Neutrophil (primary cell): Measurements from ENCODE around the gene RAC2.
A peak's percentile ranks its signal among the peaks of the same experiment; 100 is the strongest.
"Not testable (repeated sequence)": the region's sequence is repeated elsewhere in the genome, so short reads cannot be mapped to it uniquely, and the experiment has no call there.

Experiments
- H3K27ac ChIP-seq: fragments of 200-600 bp; sonication (generic); 2 replicates; pipeline ENCODE4 v1.5.1; 2016; ENCODE audit warnings: mild to moderate bottlenecking, moderate library complexity
- H3K27me3 ChIP-seq: fragments of 200-600 bp; sonication (generic); 2 replicates; pipeline ENCODE4 v1.6.0; 2016; ENCODE audit warnings: mild to moderate bottlenecking
- H3K36me3 ChIP-seq: fragments of 200-600 bp; sonication (generic); 2 replicates; pipeline ENCODE4 v1.5.1; 2017
- H3K4me1 ChIP-seq, 2 experiments: fragments of 200-600 bp in 1 of 2; sonication (generic) in 1 of 2; 1 replicate in 1 of 2; 2 replicates in 1 of 2; pipeline versions ENCODE4 v1.5.1 to v1.6.1; 2013 to 2016; ENCODE audit warnings: low read depth in 1 of 2, low read length in 1 of 2, mild to moderate bottlenecking in 1 of 2, moderate library complexity in 1 of 2; ENCODE audit not compliant: control insufficient read depth in 1 of 2, insufficient read depth in 1 of 2
- H3K4me3 ChIP-seq, 2 experiments: fragments of 200-600 bp in 1 of 2; sonication (generic) in 1 of 2; 1 replicate in 1 of 2; 2 replicates in 1 of 2; pipeline ENCODE4 v1.5.1; 2013 to 2016; ENCODE audit warnings: low read depth in 1 of 2, low read length in 1 of 2, mild to moderate bottlenecking in 1 of 2, moderate library complexity in 1 of 2
- H3K9me3 ChIP-seq: fragments of 200-600 bp; sonication (generic); 2 replicates; pipeline ENCODE4 v1.5.1; 2016
- CTCF ChIP-seq: fragments of 200-600 bp; sonication (generic); IDR thresholded peaks from 2 replicates; pipeline ENCODE4 v1.5.1; 2016; ENCODE audit warnings: antibody characterized with exemption

Gene RAC2

GRCh38 chr22:37254209-37254866 lies 10.3 kb upstream of the RAC2 start:
- no peak for TF ChIP-seq CTCF
- Histone ChIP-seq H3K36me3 (no peaks in the 10 kb centered on the region), H3K4me3 (no peak overlapping the region), H3K27me3 (no peaks in the 10 kb centered on the region), H3K27ac (no peak overlapping the region), H3K4me1 (peaks cover 5 to 6% of the 10 kb centered on the region in 2 experiments), H3K9me3 (no peaks in the 10 kb centered on the region)

- no peak for TF ChIP-seq CTCF
- H3K4me1 ChIP-seq, result no peaks in the 10 kb centered on the region
- H3K27ac ChIP-seq, result no peak overlapping the region
- H3K36me3 ChIP-seq, result no peaks in the 10 kb centered on the region
- no peaks in the 10 kb centered on the region for H3K9me3 ChIP-seq
- H3K27me3 ChIP-seq, result no peaks in the 10 kb centered on the region
- H3K4me3 ChIP-seq, result no peak overlapping the region
Observed at GRCh38 chr22:37253126-37253660, 9.1 kb upstream of the RAC2 start.

GRCh38 chr22:37251836-37252235 lies 7.8 kb upstream of the RAC2 start:
- H3K4me1 ChIP-seq, H3K9me3 ChIP-seq, H3K27me3 ChIP-seq, H3K4me3 ChIP-seq, H3K36me3 ChIP-seq, H3K27ac ChIP-seq: not testable (repeated sequence)

GRCh38 chr22:37249986-37250385 lies 5.9 kb upstream of the RAC2 start:
- TF ChIP-seq CTCF, result no peak
- Histone ChIP-seq H3K4me1 (peaks cover 12 to 13% of the 10 kb centered on the region in 2 experiments), H3K27ac (no peak overlapping the region), H3K27me3 (no peaks in the 10 kb centered on the region), H3K36me3 (no peaks in the 10 kb centered on the region), H3K9me3 (no peaks in the 10 kb centered on the region), H3K4me3 (no peak overlapping the region)

- peaks cover 29% of the 10 kb centered on the region in 2 experiments for H3K4me1 ChIP-seq
- no peaks in the 10 kb centered on the region for H3K36me3 ChIP-seq
- no peaks in the 10 kb centered on the region for H3K9me3 ChIP-seq
- no peak for TF ChIP-seq CTCF
- H3K27ac ChIP-seq, result no peak overlapping the region
- H3K4me3 ChIP-seq, result no peak overlapping the region
- no peaks in the 10 kb centered on the region for H3K27me3 ChIP-seq
Observed at GRCh38 chr22:37248251-37248650, 4.2 kb upstream of the RAC2 start.

- Histone ChIP-seq H3K27me3 (no peaks in the 10 kb centered on the region), H3K36me3 (peaks cover 12% of the 10 kb centered on the region), H3K4me3 (peak overlapping the region; percentile 92 to 98), H3K9me3 (no peaks in the 10 kb centered on the region), H3K4me1 (peaks cover 45 to 51% of the 10 kb centered on the region in 2 experiments), H3K27ac (peak overlapping the region; percentile 99)
- no peak for TF ChIP-seq CTCF
Observed at GRCh38 chr22:37245740-37246139, 1.7 kb upstream of the RAC2 start.
